OCI-LY3 (cell line): Measurements from ENCODE around the gene HOXA6.

Experiments
- CTCF ChIP-seq: fragments of 200-600, 300-600 bp; sonication (generic); IDR thresholded peaks from 2 replicates; pipeline ENCODE4 v1.5.1; 2014; ENCODE audit warnings: antibody characterized with exemption, low read length, low read depth
- EZH2phosphoT487 ChIP-seq: fragments of 200-600 bp; shearing (Covaris generic); IDR thresholded peaks from 2 replicates; pipeline ENCODE4 v1.6.1; 2018; ENCODE audit warnings: antibody characterized with exemption, mixed run types, low read depth

GRCh38 chr7:27123007-27123476, 24.5 kb downstream of the HOXA6 start:
- TF ChIP-seq CTCF (no peak), EZH2phosphoT487 (no peak)
